PC-3 (cell line): ENCODE results near the gene RBM12.

ENCODE experiments used
- EZH2phosphoT487 ChIP-seq: fragments of 300-600 bp; sonication (generic); IDR thresholded peaks from 2 replicates; pipeline ENCODE4 v1.6.1; 2018; ENCODE audit warnings: mild to moderate bottlenecking, antibody characterized with exemption, low read length, borderline replicate concordance
- TF ChIP-seq, protein P1 (sequence below): fragments of 300-600 bp; sonication (generic); conservative IDR thresholded peaks from 2 replicates; pipeline ENCODE4 v1.5.1; 2017; ENCODE audit warnings: antibody characterized with exemption, low read depth, mild to moderate bottlenecking, low read length

DNA sequence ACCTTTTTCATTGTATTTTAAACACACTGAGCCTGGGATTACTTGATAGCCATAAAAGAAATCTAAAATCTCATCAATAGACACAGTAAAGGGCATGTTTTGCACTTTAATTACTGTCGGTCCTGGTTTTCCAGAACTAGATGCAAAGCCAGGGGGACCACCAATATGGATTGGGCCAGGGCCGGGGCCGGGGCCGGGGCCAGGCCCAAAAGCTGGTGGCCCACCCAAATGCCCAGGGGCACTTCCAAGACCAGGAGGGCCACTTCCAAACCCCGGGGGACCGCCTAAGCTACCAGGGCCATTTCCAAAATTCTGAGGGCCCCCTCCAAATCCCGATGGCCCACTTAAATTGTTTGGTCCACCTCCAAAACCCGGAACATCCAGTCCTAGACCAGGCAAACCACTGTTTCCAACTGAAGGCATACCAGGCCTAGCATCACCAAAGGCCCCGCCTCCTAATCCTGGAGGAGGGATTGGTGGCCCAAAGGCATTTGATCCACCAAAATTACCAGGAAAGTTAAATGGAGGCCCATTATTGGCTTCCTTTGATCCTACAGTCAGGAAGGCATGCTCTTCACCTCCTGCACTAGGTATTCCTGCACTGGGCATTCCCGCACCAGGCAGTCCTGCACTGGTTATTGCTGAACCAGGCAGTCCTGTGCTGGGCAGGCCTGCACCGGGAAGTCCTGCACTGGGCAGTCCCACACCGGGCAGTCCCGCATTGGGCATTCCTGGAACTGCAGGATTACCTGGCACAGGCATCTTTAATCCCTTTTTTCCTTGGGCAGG lies 11.9 kb downstream of the RBM12 start:
- TF ChIP-seq, protein P1, sequence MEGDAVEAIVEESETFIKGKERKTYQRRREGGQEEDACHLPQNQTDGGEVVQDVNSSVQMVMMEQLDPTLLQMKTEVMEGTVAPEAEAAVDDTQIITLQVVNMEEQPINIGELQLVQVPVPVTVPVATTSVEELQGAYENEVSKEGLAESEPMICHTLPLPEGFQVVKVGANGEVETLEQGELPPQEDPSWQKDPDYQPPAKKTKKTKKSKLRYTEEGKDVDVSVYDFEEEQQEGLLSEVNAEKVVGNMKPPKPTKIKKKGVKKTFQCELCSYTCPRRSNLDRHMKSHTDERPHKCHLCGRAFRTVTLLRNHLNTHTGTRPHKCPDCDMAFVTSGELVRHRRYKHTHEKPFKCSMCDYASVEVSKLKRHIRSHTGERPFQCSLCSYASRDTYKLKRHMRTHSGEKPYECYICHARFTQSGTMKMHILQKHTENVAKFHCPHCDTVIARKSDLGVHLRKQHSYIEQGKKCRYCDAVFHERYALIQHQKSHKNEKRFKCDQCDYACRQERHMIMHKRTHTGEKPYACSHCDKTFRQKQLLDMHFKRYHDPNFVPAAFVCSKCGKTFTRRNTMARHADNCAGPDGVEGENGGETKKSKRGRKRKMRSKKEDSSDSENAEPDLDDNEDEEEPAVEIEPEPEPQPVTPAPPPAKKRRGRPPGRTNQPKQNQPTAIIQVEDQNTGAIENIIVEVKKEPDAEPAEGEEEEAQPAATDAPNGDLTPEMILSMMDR = no peak
- no peak for TF ChIP-seq EZH2phosphoT487
